Measurements from ENCODE around the gene VPS13D.

The VPS13D gene

DNA sequence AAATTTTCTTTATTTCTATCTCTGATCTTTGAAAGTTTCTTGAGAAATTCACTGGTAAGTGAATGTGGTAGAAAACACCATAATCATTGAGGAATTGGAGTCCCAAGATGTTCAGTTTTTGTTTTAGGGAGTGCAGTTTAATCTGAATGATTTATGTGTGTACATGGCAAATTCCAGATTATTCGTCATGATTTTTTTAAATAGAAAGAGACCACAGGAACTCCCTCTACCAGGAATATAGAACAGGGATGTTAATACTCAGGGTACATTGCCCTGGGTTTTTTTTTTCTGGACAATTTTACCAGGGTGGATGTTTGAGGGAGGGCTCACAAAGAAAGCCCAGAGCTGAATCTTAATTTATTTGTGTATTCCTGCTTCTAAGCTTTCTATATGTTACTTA lies 109.0 kb downstream of the VPS13D start:
- DNase-seq = no peak

DNA sequence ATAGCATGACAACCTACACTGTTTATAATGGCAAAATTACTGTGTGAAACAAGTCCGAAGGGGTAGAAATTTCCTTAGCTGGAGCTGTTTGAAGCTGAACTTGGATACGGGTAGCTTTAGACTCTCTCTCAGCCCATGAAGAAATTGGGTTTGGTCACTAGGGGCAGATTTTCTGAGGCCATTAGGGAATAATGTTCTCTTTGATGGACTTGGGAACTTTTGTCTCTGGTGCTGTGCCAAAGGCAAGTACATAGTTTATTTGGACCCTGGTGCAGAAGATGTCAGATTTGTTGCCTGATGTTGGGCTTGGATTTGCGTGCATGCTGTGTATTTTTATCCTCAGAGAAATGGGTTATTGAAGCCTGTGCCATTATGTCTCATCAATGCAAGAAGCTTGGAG lies 109.6 kb downstream of the VPS13D start:
- DNase-seq = peak; percentile 24

DNA sequence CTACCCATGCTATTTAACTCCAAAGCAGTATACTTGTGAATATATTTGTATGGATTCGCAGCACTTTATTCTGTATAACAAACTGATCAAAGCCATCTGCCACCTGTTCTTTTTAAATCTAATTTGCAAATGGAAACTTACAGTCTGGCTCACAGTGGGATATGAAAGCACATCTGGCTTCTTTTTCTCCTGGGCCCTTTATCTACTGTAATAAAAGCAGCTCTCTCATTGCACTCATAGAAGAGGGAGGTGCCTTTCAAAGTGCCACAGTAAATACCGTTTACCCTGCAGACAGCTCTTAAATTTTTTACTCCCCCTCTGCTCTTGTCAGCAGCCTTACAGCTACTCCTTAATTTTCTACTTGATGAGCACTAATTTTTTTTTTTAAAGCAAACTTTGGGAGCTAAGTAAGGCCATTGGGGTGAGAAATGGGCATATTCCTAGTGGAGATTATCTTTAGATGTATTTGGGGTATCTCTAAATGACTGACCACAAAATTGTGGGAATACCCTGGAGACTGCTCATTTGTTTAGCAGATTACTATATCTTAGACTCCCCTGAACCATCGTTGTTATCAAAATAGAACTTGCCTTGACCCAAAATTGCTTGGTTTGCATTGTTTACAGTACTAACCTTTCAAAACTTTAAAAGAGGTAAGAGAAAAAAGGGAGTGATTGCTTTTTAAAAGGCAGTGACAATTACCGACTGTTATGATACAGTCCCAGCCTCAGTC lies 110.1 kb downstream of the VPS13D start:
- DNase-seq = peak; percentile 74

DNA sequence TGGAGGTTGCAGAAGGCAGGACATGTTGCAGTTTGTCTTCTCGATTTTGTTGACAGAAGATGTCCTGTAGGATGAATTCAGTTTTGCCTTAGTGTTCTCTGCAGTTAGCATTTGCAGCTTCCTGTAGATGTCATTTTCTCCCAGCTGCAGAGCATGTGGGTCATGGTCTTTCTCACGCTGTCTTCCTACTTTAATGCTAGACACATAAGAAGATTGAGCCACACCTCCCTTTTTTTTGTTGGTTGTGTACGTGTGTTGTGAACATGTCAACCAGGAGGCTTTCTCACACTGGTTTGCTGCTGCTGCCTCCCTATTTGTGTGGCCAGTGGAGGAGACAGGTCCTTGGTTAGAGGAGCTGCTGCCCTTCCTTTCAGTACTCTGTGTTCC lies 110.7 kb downstream of the VPS13D start:
- DNase-seq = peak; percentile 20

DNA sequence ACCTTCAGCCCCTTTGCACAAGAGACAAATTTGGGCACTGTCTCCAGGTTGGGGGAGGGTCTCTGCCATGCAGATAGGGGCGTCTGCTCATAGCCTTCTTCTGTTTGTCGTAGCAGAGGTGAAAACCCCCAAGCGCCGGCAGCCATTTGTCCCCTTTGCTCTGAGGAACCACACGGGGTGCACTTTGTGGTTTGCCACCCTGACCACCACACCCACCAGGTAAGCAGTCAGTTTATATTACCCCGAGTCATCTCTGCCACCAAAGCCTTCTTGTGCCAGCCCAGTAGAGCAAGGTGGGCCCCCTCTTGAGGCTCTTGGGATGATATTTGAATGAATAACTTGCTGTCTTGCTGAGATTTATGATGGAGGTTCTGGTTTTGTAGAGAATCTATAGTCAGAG lies 111.8 kb downstream of the VPS13D start:
- DNase-seq = no peak

DNA sequence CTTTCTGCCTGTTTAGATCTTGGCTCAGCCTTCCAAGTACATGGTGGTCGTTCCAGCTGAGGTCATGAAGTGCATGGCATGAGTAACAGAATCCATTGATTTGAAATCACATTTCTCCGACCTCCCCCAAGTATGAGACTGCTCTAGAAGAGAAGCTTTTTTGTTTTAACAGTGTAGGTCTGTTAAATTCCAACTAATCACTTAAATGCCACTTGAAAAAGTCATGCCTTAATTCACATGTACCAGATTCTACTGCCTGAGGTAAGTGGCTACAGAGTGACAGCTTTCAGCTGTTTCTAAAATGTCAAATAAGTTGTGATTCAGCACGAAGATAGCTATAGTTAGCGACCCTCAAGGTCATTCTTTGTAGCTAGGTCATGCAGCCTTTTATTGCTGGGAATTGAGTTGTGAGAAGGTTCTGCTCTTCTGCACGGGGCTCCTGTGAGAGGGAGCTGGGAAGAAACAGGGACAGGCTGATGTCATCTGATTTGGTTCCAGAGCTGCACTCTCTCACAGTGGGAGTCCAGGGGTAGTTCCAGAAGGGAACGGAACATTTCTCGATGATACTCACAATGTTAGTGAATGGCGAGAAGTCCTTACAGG lies 112.7 kb downstream of the VPS13D start:
- DNase-seq = no peak

DNA sequence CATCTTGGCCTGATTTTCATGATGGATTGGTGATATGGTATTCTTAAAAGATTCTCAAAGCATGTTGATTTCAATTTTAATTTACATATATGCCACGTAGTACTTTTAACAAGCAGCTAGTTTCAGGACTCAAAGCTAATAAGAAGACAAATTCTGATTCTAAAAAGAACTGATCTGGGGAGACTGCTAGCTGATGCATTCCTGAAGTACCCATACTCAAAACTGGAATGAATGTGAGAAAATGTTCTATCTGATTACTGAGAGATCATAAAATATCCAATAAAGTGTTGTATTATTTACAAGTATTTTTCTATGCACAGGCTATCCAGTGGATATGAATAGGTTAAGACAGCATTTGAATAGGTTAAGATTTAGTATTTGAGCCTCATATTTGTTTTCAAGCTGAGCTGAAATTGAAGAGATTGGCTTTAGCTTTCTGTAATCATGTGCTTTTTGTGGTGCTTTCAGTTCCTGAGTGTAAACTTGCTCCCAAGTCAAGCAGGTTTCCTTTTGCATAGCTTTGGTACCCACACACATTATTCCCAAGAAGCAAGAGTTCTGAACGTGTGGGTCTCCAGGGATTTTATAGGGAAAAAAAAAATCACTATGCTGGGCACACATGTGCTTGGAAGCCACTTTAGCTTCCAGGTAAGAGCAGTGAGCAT lies 114.1 kb downstream of the VPS13D start:
- no peak for DNase-seq

DNA sequence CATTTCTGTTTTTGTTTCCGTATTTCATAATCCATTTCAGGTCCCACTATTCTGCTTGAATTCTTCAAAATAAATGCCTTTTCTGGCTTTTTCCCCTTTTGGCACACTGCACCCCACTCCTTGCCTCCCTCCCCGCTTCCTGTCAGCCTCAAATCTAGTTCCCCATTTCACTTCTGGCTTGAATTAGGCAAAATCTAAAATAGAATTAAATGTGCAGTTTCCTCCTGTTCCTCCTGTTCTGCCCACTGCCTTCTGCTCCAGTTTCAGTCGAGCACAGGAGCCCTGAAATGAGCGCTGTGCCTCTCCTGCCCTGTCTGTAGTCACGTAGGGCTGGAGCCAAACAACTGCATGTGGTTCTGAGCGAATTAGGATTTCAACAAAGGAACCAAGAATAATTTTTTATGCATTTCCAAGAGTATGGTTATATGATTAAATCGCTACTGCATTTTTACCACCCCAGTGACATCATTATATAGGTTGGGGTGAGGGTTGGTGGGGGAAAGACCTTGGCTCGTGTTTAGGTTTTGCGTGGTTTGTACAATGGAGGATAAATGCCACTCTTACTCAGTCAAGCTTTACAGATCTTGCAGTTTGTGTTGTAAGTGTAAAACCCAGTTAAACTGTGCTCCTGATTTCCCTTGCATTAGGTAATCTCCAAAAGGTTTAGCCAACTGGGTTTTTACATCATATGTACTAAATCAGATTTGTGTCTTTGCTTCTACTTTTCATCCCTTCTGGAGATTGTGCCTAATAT lies 114.9 kb downstream of the VPS13D start:
- no peak for DNase-seq

DNA sequence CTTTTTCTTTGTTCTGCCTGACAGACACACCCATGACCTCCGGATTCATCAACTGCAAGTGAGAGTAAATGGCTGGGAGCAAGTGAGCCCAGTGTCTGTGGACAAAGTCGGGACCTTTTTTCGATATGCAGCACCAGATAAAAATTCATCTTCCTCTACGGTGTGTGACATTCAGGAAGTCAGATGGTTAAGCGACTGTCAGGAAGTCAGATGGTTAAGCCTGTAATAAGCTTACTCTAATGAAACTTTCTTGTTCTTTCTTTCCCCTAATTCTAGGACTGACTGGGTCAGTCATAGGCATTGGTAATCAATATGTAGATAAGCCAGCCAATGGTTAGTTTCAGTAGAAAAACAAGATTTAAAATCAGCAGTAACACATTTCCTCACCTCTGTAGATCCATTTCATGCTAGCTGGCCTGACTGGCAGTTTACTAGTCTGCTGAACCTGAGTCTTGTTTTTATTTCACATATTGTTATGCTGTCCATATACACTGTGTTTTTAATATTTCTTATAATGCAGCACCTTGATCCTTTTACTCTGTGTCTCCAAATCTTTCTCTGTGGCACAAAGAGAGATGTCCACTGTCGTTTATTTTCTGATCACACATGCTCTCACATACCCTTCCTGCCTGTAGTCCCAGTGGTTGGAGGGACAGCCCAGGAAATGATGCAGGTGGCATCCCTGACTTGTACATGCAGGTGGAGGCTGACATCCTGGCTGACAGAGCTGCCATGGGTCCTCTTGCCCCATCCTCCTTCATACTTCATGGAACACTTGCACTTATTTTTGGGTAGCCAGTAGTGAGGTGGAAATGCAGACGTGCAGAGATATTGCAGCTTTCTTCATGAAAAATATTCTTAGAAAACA lies 115.8 kb downstream of the VPS13D start:
- DNase-seq = no peak

DNA sequence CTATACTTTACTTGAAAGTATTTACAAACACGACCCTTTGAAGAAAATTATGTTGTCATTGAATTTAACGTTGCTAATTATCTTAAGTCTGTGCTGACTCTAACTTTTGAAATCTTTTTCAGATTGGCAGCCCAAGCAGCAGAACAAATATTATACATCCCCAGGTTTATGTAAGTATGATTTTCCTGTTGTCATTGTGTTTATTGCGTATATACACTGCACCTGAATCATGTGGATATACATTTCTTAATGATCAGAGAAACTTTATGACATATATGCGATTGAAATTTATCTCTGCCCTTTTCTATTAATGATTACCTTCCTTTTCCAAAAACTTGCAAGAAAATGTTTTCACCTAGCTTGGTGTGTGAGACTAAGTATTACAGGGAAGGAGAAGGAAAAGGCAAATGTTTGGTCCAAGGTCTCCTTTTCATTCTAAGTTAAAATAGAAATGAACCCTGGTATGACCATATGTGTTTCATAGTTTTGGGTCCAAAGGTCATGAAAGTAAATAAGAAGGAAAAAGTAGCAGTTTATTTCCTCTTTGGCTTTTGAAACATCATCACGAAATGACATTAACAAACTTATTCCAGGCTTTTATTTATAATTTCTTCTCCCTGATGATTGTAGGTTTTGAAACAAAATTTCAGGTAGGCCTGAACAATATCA lies 116.8 kb downstream of the VPS13D start:
- DNase-seq = no peak

DNA sequence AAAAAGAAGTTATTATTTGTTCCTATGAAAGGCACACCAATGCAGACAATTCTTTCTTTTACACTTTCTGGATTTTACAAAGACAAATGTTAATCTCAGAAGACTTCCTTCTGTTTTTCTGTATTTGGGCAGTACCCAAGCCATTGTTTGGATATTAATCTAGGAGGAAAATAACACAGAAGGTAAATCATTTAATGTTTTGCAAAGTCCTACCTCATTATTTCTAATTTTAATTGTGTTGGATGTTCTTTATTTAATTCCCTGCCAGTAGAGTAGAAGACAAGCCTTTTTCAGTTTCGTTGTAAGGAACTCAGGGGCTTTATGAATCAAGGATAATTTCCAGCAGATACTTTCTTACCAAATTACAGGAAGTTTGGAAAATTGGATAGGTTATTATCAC lies 118.3 kb downstream of the VPS13D start:
- DNase-seq = no peak

DNA sequence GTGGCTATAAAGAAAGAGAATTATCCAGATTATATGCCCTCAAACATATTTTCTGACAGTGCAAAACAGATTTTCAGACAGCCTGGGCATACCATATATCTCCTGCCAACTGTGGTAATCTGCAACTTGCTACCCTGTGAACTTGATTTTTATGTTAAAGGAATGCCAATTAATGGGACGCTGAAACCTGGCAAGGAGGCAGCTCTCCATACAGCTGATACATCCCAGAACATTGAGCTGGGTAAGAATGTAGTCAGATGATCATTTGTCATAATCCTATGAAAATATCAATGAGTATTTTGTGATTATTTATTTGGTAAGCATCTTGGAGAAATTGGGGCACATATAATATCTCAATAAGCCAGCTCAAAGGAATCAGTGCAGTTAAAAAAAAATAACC lies 124.2 kb downstream of the VPS13D start:
- DNase-seq = no peak

DNA sequence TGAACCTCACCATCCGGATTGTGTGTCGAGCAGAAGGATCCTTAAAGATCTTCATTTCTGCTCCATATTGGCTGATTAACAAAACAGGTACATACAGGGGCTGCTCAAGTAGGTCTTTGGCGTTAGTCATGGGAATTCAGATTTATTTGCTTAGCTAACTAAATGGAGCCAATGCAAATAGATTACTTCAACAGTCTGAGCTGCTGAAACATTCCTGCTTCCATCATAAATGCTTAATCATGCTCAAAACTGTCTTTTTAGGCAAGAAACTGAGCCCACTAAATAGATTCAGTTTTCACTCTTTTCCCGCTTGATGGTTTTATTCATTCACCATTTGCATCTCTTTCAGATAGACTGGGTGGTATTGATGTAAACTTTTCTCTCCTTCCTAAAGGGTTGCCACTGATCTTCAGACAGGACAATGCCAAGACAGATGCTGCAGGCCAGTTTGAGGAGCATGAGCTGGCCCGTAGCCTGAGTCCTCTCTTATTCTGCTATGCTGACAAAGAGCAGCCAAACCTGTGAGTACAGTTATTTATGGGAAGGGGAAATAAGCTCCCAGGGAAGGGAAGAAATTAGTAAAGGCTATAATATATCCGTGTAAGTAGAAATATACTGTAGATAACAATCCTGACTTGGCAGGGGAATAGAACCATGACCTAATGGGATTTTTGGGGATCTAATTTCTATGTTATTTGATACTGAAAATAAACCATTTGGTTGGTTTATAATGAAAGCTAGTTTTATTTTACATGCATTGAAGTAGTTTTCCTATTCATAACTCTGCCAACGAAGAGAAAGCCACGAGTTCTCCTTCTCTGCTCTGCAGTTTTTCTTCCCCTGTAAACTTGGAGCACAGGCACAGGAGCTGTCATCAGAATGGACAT lies 126.4 kb downstream of the VPS13D start:
- DNase-seq = no peak

DNA sequence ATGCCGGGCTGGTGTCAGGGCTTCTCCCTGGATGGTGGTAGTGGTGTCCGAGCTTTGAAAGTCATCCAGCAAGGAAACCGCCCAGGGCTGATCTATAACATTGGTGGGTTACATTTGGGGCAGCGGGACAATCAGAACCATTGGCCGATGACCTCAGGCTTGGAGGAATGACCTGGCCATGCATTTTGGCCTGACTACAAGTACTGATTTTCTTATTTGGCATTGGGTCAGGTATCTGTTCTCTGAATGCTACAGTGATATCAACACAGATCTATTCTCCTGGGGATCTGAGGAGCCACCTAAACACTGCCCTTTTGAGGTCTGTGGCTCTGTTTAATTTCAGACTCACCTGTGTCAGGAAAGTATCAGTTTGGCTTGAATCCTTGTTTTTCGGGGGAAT lies 128.7 kb downstream of the VPS13D start:
- no peak for DNase-seq

DNA sequence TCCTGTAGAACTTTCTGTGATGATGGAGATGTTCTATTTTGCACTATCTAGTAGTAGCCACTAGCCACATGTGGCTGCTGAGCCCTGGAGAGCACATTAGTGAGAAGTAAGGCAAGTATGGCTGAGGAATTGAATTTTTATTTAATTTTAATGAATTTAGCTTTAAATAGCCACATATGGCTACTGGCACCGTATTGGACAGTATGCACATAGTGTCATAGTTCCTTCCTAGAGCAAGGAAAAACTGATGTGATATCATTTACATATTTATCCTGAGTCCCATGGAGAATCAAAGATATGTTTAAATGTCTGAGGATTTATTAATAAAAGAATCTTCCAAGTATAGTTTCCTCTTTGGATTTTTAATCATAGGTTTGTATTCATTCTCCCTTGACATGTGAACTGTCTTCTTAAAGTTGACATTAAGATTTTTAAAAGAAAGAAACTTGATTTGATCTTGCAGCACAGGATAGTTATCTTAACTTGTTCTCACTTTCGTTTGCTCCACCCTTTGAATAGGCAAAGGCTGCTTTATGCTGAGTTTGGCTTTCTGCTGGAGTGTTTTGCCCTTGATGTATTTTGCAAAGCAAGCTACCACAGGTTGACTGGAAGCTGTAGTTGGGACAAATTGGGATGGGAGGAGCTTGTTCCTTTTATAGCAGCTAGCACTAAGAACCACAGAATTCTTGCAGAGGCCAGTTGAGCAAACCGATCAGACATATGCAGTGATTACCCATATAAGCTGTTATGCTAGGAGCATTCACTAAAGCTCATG lies 129.7 kb downstream of the VPS13D start:
- no peak for DNase-seq

DNA sequence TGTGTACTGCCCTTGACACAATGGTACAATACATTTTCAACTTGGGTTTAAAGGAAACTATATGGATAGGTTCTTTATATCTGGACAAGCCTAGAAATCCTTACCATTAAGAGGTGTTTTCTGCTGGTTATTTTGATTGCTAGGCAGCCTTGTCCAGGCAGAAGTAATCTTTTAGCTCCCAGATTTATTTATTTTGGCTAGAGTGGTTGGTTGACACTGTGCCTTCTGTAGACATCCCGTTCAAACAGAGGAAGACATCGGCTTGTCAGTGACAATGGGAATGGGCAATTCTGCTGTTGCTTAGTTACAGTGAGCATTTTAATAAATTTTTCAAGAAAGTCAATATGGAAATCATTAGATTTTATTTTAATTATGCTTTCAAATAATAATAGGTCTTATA lies 138.8 kb downstream of the VPS13D start:
- no peak for DNase-seq

DNA sequence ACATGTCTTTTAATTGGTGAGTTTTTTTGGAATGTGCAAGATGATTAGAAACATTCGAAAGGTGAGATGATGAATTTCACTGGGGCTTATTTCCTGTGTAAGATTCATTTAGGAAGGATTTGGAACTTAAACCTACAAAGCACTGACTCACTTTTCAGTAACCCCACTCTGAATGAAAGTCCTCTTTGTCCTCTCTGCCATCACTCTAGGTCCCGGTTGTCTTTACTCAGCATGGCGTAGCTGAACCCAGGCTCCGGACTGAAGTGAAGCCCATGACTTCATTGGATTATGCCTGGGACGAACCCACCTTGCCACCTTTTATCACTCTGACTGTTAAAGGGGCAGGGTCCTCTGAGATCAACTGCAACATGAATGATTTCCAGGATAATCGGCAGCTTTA lies 139.4 kb downstream of the VPS13D start:
- no peak for DNase-seq

DNA sequence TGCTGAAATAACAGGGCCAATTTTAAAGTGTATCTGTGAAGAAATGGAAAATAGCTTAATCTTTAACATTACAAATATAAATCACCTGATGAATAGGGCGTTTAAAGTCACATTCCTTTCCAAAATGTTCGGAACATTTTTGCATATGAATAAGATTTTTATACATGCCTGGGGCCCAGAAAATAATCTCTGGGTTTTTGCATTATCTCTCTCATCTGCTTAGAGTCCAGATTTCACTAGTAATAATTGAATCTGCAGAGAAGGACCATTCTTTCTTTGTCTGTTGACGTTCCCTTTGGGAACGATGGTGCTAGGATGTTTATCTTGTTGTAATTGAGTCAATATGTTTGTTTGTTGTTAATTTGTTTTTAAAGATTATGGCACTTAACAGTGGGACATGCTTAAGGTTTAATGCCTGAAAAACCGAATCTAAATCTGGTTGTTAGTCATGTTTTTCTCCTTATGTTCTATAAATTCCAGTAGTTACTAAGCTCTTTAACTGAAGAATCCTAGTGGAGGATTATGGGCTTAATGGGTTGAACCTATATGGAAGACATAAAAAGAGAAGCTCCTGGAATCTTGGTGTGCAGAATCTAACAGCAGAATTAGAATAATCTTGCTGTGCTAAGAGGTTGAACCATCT lies 140.6 kb downstream of the VPS13D start:
- no peak for DNase-seq

DNA sequence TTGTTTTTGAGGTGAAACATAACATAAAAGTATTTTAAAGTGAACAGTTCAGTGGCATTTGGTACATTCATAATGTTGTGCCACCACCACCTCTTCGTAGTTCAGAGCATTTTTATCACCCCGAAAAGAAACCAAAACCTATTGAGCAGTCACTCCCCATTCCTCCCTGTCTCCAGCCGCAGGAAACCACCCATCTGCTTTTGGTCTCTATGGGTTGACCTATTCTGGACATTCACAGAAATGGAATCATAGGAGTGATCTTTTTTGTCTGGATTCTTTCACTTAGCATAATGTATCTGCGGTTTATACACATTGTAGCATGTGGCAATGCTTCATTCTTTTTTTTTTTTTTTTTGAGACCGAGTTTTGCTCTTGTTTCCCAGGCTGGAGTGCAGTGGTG lies 141.2 kb downstream of the VPS13D start:
- DNase-seq = no peak

DNA sequence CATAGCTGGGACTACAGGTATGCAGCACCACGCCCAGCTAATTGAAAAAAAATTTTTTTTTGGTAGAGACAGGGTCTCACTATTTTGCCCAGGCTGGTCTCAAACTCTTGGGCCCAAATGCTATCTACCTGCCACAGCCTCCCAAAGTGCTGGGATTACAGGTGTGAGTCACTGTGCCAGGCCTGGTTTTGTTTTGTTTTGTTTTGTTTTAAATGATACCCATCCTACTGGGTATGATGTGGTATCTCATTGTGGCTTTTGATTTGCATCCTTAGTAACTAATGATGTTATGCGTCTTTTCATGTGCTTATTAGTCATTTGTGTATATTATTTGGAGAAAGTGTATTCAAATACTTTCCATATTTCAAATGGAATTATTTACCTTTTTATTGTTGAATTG lies 142.3 kb downstream of the VPS13D start:
- no peak for DNase-seq

Measured in NCI-H2227 treated with DMSO at 0.1 percent for 48 hours (cell line).